A673 (cell line): ENCODE measurements around the gene FARP1. TPM values are rescaled to one million over a fixed set of nuclear protein-coding genes. Genes with fewer than 3 reads are reported as not detected.

Experiments
- BruUV-seq: library from RNA; stranded (reverse); fragments of 400-500 nt; replicated peaks from 2 replicates; lab custom pipeline; 2021; lab: Mats Ljungman, UMichigan
- CTCF ChIA-PET: fragments of 300-600 bp; sonication (Branson Sonifier 250); formaldehyde crosslinking; loops from one replicate; lab custom pipeline; 2022; ENCODE audit warnings: antibody characterized with exemption; lab: Charles Lee
- POLR2A ChIA-PET: fragments of 300-600 bp; sonication (Branson Sonifier 250); formaldehyde crosslinking; loops from one replicate; lab custom pipeline; 2022; ENCODE audit warnings: antibody characterized with exemption; ENCODE audit not compliant: low non-redundant PET; lab: Charles Lee
- DNase-seq: peaks from one replicate; pipeline ENCODE4 v3.0.0-alpha.2; 2015; ENCODE audit warnings: low spot score
- H3K27ac ChIP-seq: fragments of 200-600 bp; sonication (generic); 2 replicates; pipeline ENCODE4 v1.5.1; 2016; ENCODE audit warnings: mixed run types, low read depth, mild to moderate bottlenecking, mixed read lengths, antibody characterized with exemption, low read length; ENCODE audit not compliant: poor library complexity, severe bottlenecking
- H3K27me3 ChIP-seq: fragments of 200-600 bp; sonication (generic); replicated peaks from 2 replicates; pipeline ENCODE4 v1.6.1; 2017; ENCODE audit warnings: mixed run types, low read depth, mild to moderate bottlenecking, mixed read lengths, antibody characterized with exemption, low read length; ENCODE audit not compliant: insufficient read depth, poor library complexity
- H3K36me3 ChIP-seq: fragments of 200-600 bp; sonication (generic); 2 replicates; pipeline ENCODE4 v1.6.1; 2016; ENCODE audit warnings: mixed run types, mild to moderate bottlenecking, mixed read lengths, antibody characterized with exemption, low read length; ENCODE audit not compliant: insufficient read depth, poor library complexity, severe bottlenecking
- H3K4me1 ChIP-seq: fragments of 200-600 bp; sonication (generic); 2 replicates; pipeline ENCODE4 v1.6.1; 2017; ENCODE audit warnings: mixed run types, mild to moderate bottlenecking, mixed read lengths, antibody characterized with exemption, low read length; ENCODE audit not compliant: insufficient read depth, poor library complexity, severe bottlenecking
- H3K4me3 ChIP-seq: fragments of 200-600 bp; sonication (generic); 2 replicates; pipeline ENCODE4 v1.5.1; 2016; ENCODE audit warnings: low read depth, mixed run types, mild to moderate bottlenecking, mixed read lengths, low read length; ENCODE audit not compliant: poor library complexity, severe bottlenecking
- H3K9me3 ChIP-seq: fragments of 200-600 bp; sonication (generic); 2 replicates; pipeline ENCODE4 v1.6.1; 2016; ENCODE audit warnings: mixed run types, low read depth, mild to moderate bottlenecking, mixed read lengths, antibody characterized with exemption, low read length; ENCODE audit not compliant: poor library complexity, severe bottlenecking
- CTCF ChIP-seq: fragments of 300-800, 200-600 bp; sonication (generic); conservative IDR thresholded peaks from 2 replicates; pipeline ENCODE4 v1.5.1; 2017; ENCODE audit warnings: low read depth, mild to moderate bottlenecking, antibody characterized with exemption, low read length, moderate library complexity, mixed read lengths
- EZH2 ChIP-seq: fragments of 200-600 bp; sonication (generic); IDR thresholded peaks from 2 replicates; pipeline ENCODE4 v1.6.1; 2017; ENCODE audit warnings: borderline replicate concordance, low read depth, mild to moderate bottlenecking, mixed read lengths, antibody characterized with exemption, low read length; ENCODE audit not compliant: poor library complexity, severe bottlenecking
- intact Hi-C: fragments of 100-400 bp; cut with micrococcal nuclease; formaldehyde crosslinking; loops from one replicate; pipeline ENCODE4 v1.10.0; 2022; ENCODE audit not compliant: unreplicated experiment
- total RNA-seq: library from RNA; stranded (reverse); gene quantifications from 2 replicates; pipeline ENCODE4 v1.2.3, GENCODE V29; 2021

FARP1 gene
- total RNA-seq, 1 experiment from 2014 or later = 177 TPM

DNA sequence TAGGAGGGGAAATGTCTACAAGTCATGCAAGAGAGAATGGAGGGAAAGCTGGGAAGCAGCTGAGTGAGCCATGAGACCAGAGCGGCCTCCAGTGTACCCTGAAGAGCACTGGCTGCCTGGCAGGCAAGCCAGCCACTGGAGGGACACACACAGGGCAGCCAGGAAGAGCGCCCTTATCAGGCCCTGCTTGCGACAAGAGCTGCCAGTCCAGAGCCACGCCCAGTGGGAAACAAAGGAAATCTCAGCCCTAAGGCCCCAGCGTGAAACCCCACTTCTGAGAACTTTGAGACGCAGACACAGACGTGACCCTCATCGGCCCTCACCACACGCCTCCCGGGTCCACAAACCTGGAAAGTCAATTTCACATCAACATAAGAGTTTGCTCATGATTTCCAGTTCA, 329.0 kb downstream of the FARP1 start:
- intact Hi-C loops = no loop called here
- H3K36me3 ChIP-seq = no peaks in the 10 kb centered on the region
- H3K9me3 ChIP-seq = no peaks in the 10 kb centered on the region
- H3K4me3 ChIP-seq = no peak overlapping the region
- no peaks in the 10 kb centered on the region for H3K27me3 ChIP-seq
- no TSS peak for BruUV-seq
- H3K4me1 ChIP-seq = peaks cover 10% of the 10 kb centered on the region
- no peak for TF ChIP-seq CTCF
- TF ChIP-seq EZH2 = no peak
- no peak overlapping the region for H3K27ac ChIP-seq
- ChIA-PET CTCF (no interaction called here), POLR2A (no interaction called here)
- no peak for DNase-seq

GRCh38 chr13:98473135-98473787, 330.4 kb downstream of the FARP1 start:
- no peaks in the 10 kb centered on the region for H3K27me3 ChIP-seq
- peaks cover 12% of the 10 kb centered on the region for H3K4me1 ChIP-seq
- no peak for TF ChIP-seq EZH2
- TF ChIP-seq CTCF = no peak
- no TSS peak for BruUV-seq
- intact Hi-C loops = no loop called here
- POLR2A ChIA-PET = no interaction called here
- H3K4me3 ChIP-seq = no peak overlapping the region
- no peak overlapping the region for H3K27ac ChIP-seq
- no peaks in the 10 kb centered on the region for H3K9me3 ChIP-seq
- no peaks in the 10 kb centered on the region for H3K36me3 ChIP-seq
- DNase-seq = no peak
- CTCF ChIA-PET = no interaction called here

DNA sequence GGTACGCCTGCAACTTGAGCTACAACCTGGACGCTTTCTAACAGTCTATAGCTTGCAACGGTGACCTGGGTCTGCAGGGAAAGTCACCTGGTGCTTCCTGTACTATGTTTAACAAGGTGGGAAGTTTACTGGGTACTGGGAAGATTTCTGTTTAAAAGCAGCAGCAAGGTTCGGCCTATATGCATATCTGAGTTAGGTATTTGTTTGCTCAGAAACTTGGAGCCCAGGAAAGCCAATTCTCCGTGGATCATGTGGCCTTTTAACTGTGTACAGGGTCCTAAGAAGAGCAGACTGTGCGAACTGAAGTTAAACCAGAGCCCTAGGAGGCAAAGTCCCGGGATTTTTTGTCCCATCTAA, 330.9 kb downstream of the FARP1 start:
- no peak overlapping the region for H3K27ac ChIP-seq
- BruUV-seq = no TSS peak
- POLR2A ChIA-PET = no interaction called here

More for the DNA sequence above, 330.9 kb downstream of the FARP1 start:
- TF ChIP-seq EZH2 (no peak), CTCF (no peak)
- DNase-seq = no peak
- Histone ChIP-seq H3K4me3 (no peak overlapping the region), H3K36me3 (no peaks in the 10 kb centered on the region), H3K9me3 (no peaks in the 10 kb centered on the region), H3K27me3 (no peaks in the 10 kb centered on the region), H3K4me1 (peaks cover 12% of the 10 kb centered on the region)
- intact Hi-C loops = no loop called here
- CTCF ChIA-PET = no interaction called here
